Activated gamma-delta T cell treated with anti-CD3 and anti-CD28 coated beads, Interleukin-2, amount 50 U/mL, for 16 hours (primary cell): ENCODE data around the gene NFKBIA.
"Not testable (repeated sequence)": the region's sequence is repeated elsewhere in the genome, so short reads cannot be mapped to it uniquely, and the experiment has no call there.

ENCODE experiments used
- DNase-seq: peaks from one replicate; pipeline ENCODE4 v3.0.0-alpha.2; 2020; ENCODE audit warnings: low read depth

The NFKBIA gene

GRCh38 chr14:35368583-35369392 lies 35.8 kb downstream of the NFKBIA start:
- no peak for DNase-seq

DNA sequence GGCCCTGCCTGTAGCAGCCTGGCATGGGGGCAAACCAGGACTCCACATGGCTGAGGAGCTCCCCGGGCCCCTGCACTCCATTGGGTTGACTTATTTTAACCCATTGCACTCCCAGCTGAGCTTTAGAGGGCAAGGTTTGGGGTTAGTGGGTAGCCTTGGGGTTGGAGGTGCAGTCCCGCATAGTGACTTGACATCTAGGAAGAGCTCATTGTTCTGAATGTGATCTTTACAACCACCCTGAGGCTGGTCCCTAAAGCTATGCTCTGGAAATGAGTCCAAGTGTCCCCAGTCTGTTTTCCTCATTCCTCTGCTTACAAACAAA lies 36.4 kb downstream of the NFKBIA start:
- no peak for DNase-seq

GRCh38 chr14:35367056-35367372 lies 37.5 kb downstream of the NFKBIA start:
- DNase-seq, result no peak

DNA sequence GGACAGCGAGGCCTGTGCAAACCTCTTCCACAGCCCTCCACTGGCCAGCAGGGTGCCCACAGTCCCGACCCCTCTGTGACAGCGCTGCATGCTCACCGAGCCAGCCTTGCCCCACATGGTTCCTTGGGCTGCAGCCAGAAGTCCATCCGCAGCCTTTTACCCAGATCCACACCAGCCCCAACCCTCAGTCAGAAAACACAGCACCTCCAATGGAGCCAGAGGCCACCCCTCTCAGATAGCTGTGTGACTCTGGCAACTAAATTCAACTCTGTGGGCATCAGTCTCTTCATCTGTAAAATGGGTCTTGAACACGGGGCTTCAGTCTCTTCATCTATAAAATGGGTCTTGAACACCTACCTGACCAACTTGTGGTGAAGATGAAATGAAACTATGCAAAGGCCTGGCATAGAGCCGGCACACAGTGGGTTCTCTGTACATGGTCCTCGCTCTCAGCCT lies 38.0 kb downstream of the NFKBIA start:
- no peak for DNase-seq

GRCh38 chr14:35366056-35366451 lies 38.5 kb downstream of the NFKBIA start:
- DNase-seq, result no peak

DNA sequence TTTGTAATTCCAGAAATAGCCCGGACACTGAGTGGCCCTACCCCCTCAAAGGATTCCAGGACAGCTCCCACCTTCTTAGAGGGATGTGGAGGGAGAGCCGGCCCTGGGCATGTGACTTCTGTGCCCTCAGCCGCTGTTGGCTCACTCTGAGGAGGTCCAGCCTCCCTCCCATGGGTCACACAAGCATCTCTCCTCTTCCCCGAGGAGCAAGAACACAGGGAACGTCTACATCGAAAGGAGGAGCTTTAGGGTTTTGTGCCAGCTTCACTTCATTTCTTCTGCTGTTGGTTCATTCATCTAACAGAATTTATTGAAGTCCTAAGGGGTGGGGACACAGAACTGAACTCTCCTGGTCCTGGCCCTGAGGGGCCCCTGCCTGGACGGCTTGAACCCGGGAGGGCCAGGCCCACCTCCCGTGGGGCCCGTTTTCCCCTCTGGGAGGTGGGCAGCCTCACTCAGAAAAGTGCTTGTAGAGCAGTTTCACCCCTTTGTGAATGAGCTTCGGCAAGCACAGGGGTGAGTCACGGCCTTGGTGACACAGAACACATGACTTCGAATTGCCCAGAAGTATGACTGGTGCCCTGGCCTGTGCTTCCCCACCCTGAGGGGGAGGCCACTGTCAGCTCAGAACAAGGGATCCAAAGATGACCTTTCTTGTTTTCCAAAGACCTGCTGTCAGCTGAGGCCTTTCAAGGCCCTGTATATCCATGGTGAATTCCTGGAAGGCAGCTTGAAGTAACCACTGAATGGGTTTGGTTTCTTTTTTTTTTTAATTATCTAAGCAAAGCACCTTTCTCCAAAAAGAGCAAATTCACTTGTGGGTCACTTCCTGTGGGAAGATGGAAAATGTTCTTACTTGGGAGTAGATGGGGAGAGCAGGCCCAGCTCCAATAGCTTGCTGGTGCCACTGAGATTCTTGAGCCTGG lies 39.2 kb downstream of the NFKBIA start:
- DNase-seq, result peak; percentile 50

GRCh38 chr14:35362911-35363374 lies 41.6 kb downstream of the NFKBIA start:
- DNase-seq, result no peak

DNA sequence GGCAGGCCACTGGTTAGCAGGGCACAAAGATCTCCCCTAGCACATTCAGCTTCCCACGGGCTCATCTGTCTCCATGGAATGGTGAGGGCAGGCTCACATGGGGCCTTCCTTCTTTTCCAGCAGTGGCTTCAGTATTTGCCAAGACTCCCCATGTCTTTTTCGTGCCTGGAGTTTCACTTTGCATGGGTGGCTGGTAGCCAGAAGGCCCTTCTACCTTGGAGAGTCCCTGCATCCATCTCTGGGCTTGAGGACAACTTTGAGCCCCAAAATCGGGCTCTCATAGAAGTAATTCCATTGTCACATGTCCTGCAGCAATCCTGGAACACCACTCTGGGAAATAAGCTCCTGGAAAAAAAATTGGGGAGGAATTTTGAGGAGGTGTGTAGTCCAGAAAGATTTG lies 42.1 kb downstream of the NFKBIA start:
- no peak for DNase-seq

DNA sequence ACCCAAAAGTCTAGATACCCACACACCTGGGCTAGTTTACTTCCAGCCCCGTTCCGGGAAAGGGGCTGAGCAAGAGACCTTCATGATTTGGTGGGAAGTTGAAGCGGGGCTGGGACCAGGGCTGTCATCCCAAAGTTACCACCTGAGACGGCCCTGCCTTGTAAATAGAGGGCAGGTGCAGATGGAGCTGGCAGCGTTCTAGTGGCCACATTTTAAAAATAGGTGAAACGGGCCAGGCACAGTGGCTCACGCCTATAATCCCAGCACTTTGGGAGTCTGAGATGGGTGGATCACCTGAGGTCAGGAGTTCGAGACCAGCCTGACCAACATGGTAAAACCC lies 43.4 kb downstream of the NFKBIA start:
- no peak for DNase-seq

GRCh38 chr14:35359655-35360054 lies 44.9 kb downstream of the NFKBIA start:
- not testable (repeated sequence) for DNase-seq

DNA sequence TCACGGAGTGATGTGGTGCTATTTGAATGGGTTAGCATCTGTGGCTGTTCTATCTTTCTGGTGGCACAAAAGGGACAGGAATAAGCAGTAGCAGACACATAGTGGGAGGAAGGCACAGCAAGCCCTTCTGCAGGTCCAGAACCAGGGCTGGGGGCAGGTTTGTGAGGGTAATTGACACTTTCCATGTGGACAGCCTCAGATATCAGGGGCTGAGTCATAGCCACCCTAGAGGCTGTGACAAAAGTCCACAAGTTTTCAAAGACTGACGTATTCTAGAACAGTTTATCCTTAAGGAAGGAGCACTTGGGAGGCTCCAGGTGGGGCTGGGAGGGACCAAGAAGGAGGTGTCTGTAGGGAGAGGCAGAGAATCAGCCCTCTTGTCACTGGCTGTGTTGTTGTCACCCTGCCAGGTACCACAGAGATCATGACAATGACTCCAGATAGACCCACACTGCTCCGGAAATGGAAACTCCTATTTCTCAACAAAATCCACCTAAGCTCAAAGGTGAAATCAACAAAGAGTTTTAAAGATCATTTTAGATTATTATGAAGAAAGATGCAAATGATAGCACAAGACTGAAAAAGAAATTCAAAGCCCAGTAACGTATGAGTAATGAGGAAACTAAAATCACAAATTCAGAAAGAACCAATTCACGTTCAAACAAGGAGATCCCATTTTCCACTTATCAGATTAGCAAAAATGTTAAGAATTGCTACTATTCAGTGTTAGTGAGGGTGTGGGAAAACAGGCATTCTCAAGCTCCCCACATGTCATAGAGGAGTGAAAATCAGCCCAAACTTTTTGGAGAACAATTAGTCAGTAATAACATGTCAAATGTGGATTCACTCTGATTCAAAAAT lies 48.3 kb downstream of the NFKBIA start:
- no peak for DNase-seq

DNA sequence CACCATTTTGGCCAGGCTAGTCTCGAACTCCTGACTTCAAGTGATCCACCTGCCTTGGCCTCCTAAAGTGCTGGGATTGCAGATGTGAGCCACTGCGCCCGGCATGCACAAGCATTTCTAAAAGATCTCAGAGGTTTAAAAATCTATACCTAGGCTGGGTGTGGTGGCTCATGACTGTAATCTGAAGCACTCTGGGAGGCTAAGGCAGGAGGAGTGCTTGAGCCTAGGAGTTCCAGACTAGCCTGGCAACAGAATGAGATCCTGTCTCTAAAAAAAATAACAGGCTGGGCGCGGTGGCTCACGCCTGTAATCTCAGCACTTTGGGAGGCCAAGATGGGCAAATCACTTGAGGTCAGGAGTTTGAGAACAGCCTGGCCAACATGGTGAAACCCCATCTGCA lies 49.3 kb downstream of the NFKBIA start:
- not testable (repeated sequence) for DNase-seq

- no peak for DNase-seq
Measured at GRCh38 chr14:35353409-35354172, 51.0 kb downstream of the NFKBIA start.

GRCh38 chr14:35352274-35353233 lies 52.0 kb downstream of the NFKBIA start:
- no peak for DNase-seq

GRCh38 chr14:35351897-35352273 lies 52.7 kb downstream of the NFKBIA start:
- no peak for DNase-seq
